ENCODE data around the gene DGKI.

DNA sequence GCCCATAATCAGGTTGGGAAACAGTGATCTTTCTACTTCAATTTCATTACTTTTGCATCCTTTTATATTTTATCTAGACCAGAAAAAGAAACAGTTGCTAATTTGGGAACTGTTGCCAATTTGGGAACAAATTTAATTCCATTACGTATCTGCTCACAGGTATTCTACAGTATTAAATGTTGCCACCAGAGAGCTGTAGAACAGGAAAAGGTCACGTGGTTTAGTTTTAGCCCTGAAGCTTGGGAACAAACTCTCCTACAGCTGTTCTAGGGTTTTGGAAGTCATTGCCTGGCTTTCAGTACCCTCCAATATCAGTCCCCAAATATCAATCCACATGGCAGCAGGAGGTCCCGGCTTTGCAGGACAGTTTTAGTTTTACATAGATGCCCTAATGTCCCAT lies 172.7 kb downstream of the DGKI start:
- no peak for TF ChIP-seq CTCF (IDR thresholded peaks at IDR 0.05; ENCODE audit: low read depth, low read length, missing input control)
- TF ChIP-seq RAD21 (IDR thresholded peaks at IDR 0.05), result no peak
- TF ChIP-seq EGR1 (IDR thresholded peaks at IDR 0.05; ENCODE audit: low read depth in 2 of 2), result no peak
- TF ChIP-seq TAF1 (conservative IDR thresholded peaks at IDR 0.05), result no peak
- TF ChIP-seq, protein P1, sequence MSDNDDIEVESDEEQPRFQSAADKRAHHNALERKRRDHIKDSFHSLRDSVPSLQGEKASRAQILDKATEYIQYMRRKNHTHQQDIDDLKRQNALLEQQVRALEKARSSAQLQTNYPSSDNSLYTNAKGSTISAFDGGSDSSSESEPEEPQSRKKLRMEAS (IDR thresholded peaks at IDR 0.05), result no peak
- no peak for TF ChIP-seq YY1 (IDR thresholded peaks at IDR 0.05)
- TF ChIP-seq ZBTB33 (IDR thresholded peaks at IDR 0.05), result no peak
- TF ChIP-seq, protein P2, sequence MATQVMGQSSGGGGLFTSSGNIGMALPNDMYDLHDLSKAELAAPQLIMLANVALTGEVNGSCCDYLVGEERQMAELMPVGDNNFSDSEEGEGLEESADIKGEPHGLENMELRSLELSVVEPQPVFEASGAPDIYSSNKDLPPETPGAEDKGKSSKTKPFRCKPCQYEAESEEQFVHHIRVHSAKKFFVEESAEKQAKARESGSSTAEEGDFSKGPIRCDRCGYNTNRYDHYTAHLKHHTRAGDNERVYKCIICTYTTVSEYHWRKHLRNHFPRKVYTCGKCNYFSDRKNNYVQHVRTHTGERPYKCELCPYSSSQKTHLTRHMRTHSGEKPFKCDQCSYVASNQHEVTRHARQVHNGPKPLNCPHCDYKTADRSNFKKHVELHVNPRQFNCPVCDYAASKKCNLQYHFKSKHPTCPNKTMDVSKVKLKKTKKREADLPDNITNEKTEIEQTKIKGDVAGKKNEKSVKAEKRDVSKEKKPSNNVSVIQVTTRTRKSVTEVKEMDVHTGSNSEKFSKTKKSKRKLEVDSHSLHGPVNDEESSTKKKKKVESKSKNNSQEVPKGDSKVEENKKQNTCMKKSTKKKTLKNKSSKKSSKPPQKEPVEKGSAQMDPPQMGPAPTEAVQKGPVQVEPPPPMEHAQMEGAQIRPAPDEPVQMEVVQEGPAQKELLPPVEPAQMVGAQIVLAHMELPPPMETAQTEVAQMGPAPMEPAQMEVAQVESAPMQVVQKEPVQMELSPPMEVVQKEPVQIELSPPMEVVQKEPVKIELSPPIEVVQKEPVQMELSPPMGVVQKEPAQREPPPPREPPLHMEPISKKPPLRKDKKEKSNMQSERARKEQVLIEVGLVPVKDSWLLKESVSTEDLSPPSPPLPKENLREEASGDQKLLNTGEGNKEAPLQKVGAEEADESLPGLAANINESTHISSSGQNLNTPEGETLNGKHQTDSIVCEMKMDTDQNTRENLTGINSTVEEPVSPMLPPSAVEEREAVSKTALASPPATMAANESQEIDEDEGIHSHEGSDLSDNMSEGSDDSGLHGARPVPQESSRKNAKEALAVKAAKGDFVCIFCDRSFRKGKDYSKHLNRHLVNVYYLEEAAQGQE (IDR thresholded peaks at IDR 0.05), result no peak
- TF ChIP-seq JUND (IDR thresholded peaks at IDR 0.05), result no peak
- TF ChIP-seq HNF4A (conservative IDR thresholded peaks at IDR 0.05), result no peak
